ENCODE data around the gene SP1.
A peak's percentile ranks its signal among the peaks of the same experiment; 100 is the strongest.
"Not testable (repeated sequence)": the region's sequence is repeated elsewhere in the genome, so short reads cannot be mapped to it uniquely, and the experiment has no call there.

Gene SP1

DNA sequence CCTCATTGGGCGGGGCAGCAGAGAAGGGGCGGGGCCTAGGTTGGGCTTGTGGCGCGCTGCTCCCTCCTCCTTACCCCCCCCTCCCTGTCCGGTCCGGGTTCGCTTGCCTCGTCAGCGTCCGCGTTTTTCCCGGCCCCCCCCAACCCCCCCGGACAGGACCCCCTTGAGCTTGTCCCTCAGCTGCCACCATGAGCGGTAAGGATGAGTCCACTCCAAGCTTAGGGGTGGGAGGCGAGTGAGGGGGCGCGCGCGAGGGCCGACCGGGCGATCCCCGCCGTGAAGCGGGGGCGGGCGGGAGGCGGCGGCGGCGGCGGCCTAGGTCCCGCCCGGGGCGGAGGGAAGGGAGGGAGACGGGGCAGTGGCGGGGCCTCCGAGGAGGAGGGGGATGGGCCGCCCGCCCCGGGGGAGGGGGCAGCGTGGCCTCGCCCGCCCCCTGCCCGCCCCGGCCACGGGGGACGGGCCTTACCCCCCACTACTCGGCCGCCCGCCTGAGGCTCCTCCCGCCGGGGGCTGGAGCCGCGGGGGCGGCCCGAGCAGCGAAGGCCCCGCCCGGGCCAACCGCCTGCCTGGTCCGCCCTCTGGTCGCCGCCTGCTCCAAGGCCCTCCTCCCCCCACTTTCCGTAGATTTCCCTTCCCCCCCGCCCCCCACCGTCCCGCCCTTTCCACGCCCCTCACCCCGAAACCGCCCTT, at the start of gene SP1:
Gene SP1 (plus strand): TSS at position 73 of the 690 bp plus-strand sequence. CDS start 116 bp downstream, at position 189.
- DNase-seq (ENCODE audit: low spot score), result peak; percentile 90

- DNase-seq (ENCODE audit: low spot score), result no peak
Measured at GRCh38 chr12:53330671-53331070, 49.3 kb upstream of the SP1 start.

DNA sequence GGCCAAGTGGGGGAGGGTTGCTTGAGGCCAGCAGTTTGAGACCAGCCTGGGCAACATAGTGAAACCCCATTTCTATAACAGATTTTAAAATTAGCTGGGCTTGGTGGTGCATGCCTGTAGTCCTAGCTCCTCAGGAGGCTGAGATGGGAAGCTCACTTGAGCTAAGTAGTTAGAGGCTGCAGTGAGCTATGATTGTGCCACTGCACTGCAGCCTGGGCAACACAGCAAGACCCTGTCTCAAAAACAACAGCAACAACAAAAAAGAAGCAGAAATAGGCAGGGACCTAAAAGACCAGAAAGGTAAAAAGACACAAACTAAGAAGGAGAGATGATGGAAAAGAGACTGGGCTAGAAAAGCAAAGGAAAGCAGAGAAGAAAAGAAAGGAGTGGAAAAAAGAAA, 47.6 kb upstream of the SP1 start:
- not testable (repeated sequence) for DNase-seq (ENCODE audit: low spot score)

DNA sequence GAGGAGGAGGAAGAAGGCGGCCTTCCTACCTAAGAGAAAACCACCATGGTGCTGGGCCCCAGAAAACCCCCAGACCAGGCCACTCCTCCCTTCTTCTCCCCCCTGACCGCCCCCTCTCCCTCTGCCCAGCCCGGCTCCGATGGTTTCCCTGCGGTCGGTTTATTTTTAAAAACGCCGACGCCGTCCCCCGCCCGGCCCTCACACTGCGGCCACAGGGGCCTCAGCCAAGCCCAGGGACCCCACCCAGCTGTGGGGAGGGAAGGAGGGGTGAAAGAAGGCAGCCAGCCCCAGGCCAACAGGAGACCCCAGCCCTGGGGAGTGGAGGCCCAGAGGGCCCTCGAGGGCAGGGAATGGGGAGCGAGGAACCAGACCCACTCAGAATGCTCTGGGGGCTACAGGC, 47.2 kb upstream of the SP1 start:
- no peak for DNase-seq (ENCODE audit: low spot score)

DNA sequence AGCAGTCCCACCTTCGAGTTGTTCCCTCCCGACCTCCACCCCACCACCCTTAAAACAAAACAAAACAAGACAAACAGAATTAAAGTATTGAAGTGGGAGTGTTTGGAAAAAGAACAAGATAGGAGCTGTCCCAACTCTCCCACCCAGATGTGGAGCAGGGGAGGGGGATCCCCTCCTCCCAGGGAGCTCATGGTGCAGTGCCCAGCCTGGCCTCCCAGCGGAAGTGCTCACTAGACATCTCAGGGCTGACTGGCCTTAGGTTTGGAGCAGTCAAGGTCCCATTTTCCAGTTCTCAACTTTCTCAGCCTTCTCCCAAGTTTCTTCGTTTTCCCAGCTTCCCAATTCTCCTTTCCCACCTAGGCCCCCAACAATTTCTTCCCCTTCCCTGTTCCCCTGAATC, 46.7 kb upstream of the SP1 start:
- DNase-seq (ENCODE audit: low spot score), result no peak

GRCh38 chr12:53333845-53334244, 46.1 kb upstream of the SP1 start:
- no peak for DNase-seq (ENCODE audit: low spot score)

DNA sequence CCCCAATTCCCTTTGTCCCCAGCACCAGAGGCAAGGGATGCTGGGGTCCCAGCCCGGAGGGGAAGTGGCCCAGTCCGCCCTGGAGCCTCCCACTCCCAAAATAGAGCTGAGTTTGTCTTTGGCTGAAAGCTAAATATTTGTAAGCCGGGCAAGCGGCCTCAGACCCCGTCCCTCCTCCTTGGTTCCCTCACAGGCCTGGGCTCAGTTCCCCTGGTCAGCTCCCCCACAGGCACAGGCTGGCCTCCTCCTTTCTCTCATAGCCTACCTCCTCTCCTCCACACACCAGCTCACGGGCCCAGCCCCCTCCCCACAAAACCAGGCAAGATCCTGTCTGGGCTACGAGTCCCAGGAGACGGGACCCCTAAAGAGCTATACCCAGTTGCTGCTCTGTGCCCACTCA, 45.2 kb upstream of the SP1 start:
- no peak for DNase-seq (ENCODE audit: low spot score)

GRCh38 chr12:53336181-53336681, 43.7 kb upstream of the SP1 start, which contains the start of gene SP7:
Gene SP7, minus strand, starts transcription at chr12:53336354. Its CDS starts 708 bp downstream, at chr12:53335646.
- no peak for DNase-seq (ENCODE audit: low spot score)

- DNase-seq (ENCODE audit: low spot score), result no peak
Measured at GRCh38 chr12:53338017-53338416, 42.0 kb upstream of the SP1 start.

DNA sequence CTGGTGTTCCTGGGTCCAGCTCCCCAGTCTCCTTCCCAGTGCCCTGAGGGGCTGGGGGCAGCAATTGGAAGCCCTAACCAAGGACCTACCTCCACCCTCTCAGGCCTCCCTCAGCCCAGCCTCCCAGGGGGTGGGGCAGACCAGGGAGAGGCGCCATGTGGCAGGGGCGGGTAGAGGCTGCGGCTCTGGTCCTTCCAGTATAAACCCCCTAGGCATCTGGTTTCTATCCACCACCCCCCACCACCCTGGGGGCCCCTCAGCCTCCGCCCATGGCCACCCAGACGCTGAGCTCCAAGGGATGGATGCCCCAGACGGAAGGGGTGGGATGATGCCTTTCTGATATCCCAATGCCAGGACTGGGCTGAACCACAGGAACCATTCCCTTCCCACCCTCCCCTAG, 41.1 kb upstream of the SP1 start:
- DNase-seq (ENCODE audit: low spot score), result no peak

GRCh38 chr12:53340398-53340797, 39.6 kb upstream of the SP1 start:
- DNase-seq (ENCODE audit: low spot score), result no peak

DNA sequence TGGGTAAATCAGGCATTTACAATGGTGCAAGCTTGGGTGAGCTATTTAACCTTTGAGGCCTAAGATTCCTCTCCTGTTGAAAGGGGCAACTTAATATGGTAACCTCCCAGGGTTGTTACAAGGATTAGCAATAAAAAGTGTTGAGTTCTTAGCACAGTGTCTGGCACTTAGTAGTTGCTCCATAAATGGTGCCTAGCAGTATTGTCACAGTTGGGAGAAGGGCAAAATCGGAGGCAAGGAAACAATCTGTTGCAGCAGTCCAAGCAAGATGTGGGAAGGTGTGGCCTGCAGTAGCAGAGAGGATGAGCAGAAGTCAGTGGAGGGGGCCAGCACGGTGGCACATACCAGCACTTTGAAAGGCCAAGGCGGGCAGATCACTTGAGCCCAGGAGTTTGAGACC, 36.5 kb upstream of the SP1 start:
- no peak for DNase-seq (ENCODE audit: low spot score)

- no peak for DNase-seq (ENCODE audit: low spot score)
Measured at GRCh38 chr12:53343969-53344368, 36.0 kb upstream of the SP1 start.

- no peak for DNase-seq (ENCODE audit: low spot score)
Measured at GRCh38 chr12:53344487-53344823, 35.5 kb upstream of the SP1 start.

- DNase-seq (ENCODE audit: low spot score), result peak; percentile 68
Measured at GRCh38 chr12:53344824-53345485, 35.0 kb upstream of the SP1 start.

- DNase-seq (ENCODE audit: low spot score), result no peak
Measured at GRCh38 chr12:53345486-53346188, 34.3 kb upstream of the SP1 start.

DNA sequence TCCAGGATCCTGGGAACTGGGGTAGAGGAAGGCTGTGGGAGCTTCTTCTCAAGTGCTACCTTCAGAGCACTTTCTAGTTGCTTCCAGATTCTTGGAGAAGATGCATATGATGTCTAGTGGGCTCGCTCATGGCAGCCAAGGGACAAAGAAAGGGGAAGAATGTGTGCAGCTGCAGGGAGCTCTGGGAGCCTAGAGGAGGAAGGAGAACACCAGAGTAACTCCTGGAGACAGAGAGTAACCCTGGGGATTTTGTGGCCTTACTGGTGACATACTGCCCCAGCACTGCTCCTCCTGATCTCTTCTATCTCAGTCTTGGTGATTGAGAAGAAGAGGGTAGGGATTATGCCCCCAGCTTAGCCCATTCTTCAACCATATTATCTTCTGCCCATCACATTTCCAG, 33.5 kb upstream of the SP1 start:
- DNase-seq (ENCODE audit: low spot score), result no peak

- DNase-seq (ENCODE audit: low spot score), result no peak
Measured at GRCh38 chr12:53347905-53348304, 32.1 kb upstream of the SP1 start.

DNA sequence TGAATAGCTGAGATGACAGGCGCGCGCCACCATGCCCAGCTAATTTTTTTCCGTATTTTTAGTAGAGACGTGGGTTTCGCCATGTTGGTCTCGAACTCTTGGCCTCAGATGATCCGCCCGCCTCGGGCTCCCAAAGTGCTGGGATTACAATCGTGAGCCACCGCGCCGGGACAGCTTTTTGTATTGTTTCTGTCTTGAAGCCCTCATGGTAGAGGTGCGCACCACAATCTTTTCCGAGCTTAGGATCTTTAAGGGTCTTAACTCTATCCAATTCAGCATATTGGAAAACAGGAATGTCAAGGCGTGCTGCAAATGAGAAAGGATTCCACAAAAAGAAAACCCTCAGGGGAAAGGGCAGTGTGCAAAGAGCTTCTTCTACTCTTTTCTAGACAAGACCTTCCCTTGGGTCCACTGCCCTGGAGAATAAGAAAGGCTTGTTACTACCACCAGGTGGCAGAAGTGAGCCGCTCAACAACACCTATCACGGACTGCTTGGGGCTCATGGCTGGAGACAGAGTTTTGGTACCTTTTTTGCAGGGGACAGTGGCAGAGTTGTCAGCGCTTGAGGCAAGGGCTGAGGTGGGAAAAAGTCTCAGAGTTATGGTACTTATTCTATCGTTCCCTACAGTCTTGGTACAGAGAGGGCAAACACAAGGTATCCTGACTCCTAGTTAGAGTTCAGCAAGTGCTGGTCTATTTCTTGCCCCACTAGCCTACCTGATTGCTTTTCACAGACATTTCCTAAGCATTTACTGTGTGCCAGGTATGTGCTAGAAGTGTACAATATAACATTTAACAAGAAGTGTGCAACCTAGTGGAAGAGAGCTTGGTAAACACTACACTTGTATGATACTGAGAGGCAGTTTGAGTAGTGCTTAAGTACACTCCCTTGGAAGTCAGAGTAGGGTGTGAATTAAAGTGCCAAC, 27.4 kb upstream of the SP1 start:
- DNase-seq (ENCODE audit: low spot score), result peak; percentile 89

DNA sequence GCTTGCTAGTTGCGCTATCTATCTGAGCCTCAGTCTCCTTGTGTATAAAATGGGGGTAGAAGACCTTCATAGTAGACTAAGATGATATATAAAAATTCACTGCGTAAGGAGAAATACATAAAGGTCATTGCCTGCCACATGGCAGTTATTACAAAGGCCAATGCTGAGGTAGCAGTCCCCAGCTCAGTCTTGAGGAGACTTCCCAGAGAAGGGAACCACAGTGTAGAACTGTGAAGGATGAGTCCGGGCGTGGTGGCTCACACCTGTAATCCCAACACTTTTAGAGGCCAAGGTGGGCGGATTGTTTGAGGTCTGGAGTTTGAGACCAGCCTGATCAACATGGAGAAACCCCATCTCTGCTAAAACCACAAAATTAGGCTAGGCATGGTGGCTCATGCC, 26.7 kb upstream of the SP1 start:
- no peak for DNase-seq (ENCODE audit: low spot score)

GRCh38 chr12:53355121-53355520, 24.9 kb upstream of the SP1 start:
- DNase-seq (ENCODE audit: low spot score), result no peak

DNA sequence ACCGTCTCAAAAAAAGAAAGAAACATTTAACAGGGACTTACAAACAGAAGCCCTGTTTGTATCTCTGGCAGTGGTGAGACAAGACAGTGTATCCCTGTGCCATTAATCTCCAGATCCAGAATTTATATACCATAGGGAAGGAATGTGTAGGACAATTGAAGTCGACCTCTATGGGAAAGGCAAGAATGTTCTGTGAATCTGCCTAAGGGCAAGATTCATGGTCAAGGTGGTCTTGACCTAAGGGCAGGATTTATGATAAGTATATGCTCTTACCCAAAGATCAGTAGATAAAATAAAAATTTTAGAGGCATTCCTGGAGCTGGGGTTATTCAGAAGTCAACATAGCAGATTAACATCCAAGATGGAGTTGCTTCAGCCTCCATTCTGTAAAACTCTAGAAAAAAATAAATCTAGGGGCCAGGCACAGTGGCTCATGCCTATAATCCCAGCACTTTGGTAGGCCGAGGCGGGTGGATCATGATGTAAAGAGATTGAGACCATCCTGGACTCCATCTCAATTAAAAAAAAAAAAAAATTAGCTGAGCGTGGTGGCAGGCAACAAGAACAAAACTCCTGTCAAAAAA, 21.0 kb upstream of the SP1 start:
- no peak for DNase-seq (ENCODE audit: low spot score)

All from activated CD4-positive, alpha-beta T cell treated with anti-CD3 and anti-CD28 coated beads, Interleukin-2, Interleukin-4, amounts not matched to agents 100 ng/mL and 50 ng/mL, durations not matched to agents 16 hours and 8 hours (primary cell).